Endodermal cell (in vitro differentiated cells): Measurements from ENCODE around the gene UCK1. TPM values are rescaled to one million over a fixed set of nuclear protein-coding genes. Genes with fewer than 3 reads are reported as not detected.

Experiments
- DNase-seq: peaks from one replicate; pipeline ENCODE4 v3.0.0-alpha.2; 2017
- H3K27ac ChIP-seq: 2 replicates; pipeline ENCODE4 v1.5.1; 2013; ENCODE audit warnings: mild to moderate bottlenecking, low read depth, low read length, moderate library complexity
- H3K27me3 ChIP-seq: 2 replicates; pipeline ENCODE4 v1.6.1; 2013; ENCODE audit warnings: mild to moderate bottlenecking, low read length, moderate library complexity; ENCODE audit not compliant: insufficient read depth, control insufficient read depth, poor library complexity, severe bottlenecking
- H3K36me3 ChIP-seq: 2 replicates; pipeline ENCODE4 v1.7.0; 2013; ENCODE audit warnings: mild to moderate bottlenecking, low read length, moderate library complexity; ENCODE audit not compliant: control insufficient read depth, insufficient read depth
- H3K4me1 ChIP-seq: one replicate; pipeline ENCODE4 v1.7.0; 2013; ENCODE audit warnings: low read length; ENCODE audit not compliant: control insufficient read depth, insufficient read depth
- H3K4me3 ChIP-seq: 2 replicates; pipeline ENCODE4 v1.5.1; 2013; ENCODE audit warnings: mild to moderate bottlenecking, low read length, moderate library complexity
- H3K9ac ChIP-seq: 2 replicates; pipeline ENCODE4 v1.6.1; 2013; ENCODE audit warnings: mild to moderate bottlenecking, low read length, moderate library complexity; ENCODE audit not compliant: poor library complexity, severe bottlenecking; ENCODE audit errors: extremely low read depth
- H3K9me3 ChIP-seq: 2 replicates; pipeline ENCODE4 v1.6.1; 2013; ENCODE audit warnings: mild to moderate bottlenecking, low read length, moderate library complexity; ENCODE audit not compliant: control insufficient read depth
- H3K27ac Mint-ChIP-seq: 2 replicates; pipeline ENCODE4 v1.8.0; 2020; ENCODE audit warnings: mixed read lengths
- H3K27me3 Mint-ChIP-seq: 2 replicates; pipeline ENCODE4 v1.8.0; 2021; ENCODE audit warnings: mild to moderate bottlenecking, mixed read lengths; ENCODE audit not compliant: insufficient read depth
- H3K36me3 Mint-ChIP-seq: 2 replicates; pipeline ENCODE4 v1.8.0; 2020; ENCODE audit warnings: low read depth, mixed read lengths
- H3K4me1 Mint-ChIP-seq: 2 replicates; pipeline ENCODE4 v1.8.0; 2020; ENCODE audit warnings: mixed read lengths
- H3K4me3 Mint-ChIP-seq: 2 replicates; pipeline ENCODE4 v1.8.0; 2020; ENCODE audit warnings: mild to moderate bottlenecking, moderate library complexity, mixed read lengths
- H3K9me3 Mint-ChIP-seq: 2 replicates; pipeline ENCODE4 v1.8.0; 2020; ENCODE audit warnings: mild to moderate bottlenecking, mixed read lengths
- CTCF ChIP-seq: fragments of 200-600 bp; sonication (generic); conservative IDR thresholded peaks from 2 replicates; pipeline ENCODE4 v1.5.0; 2021; ENCODE audit warnings: antibody characterized with exemption, mild to moderate bottlenecking
- WGBS, 2 experiments: methylation state at CpG; one replicate each; pipeline versions ENCODE4 v1.1.5 to v1.1.7; 2013; ENCODE audit warnings: missing lambda C conversion rate in 2 of 2, mixed read lengths in 1 of 2; ENCODE audit not compliant: insufficient coverage in 1 of 2, insufficient read length in 1 of 2; 5-methylcytosine and 5-hydroxymethylcytosine counted together
- total RNA-seq, 2 donors: library from RNA; stranded (reverse); fragmentation: NEBNext Ultra II Directional in 1 of 2; extraction: Animal tissue kit (Norgen Biotek cat#: 25700) in 1 of 2; gene quantifications; 2 replicates in 1 of 2; 3 replicates in 1 of 2; pipeline ENCODE4 v1.2.1, GENCODE V29; 2021

The UCK1 gene
- total RNA-seq, 2 donors from 2014 or later: 37.9 to 42.9 TPM

- no peaks in the 10 kb centered on the region for H3K27me3 ChIP-seq
- H3K9ac ChIP-seq: no peak overlapping the region
- Mint-ChIP-seq H3K36me3 (peaks cover 40% of the 10 kb centered on the region), H3K27ac (no peak overlapping the region), H3K4me1 (peaks cover 5% of the 10 kb centered on the region), H3K4me3 (no peak overlapping the region), H3K27me3 (no peaks in the 10 kb centered on the region), H3K9me3 (peaks cover 39% of the 10 kb centered on the region)
- no peaks in the 10 kb centered on the region for H3K36me3 ChIP-seq
- H3K4me1 ChIP-seq: no peaks in the 10 kb centered on the region
- H3K27ac ChIP-seq: no peak overlapping the region
- H3K4me3 ChIP-seq: no peak overlapping the region
- WGBS, 2 experiments: 100% methylated on average over 3 of the region's 3 CpGs; no CpG with 5 or more reads in 1 of the 2 experiments
- H3K9me3 ChIP-seq: peaks cover 7% of the 10 kb centered on the region
- DNase-seq: no peak
- TF ChIP-seq CTCF: no peak
Observed at GRCh38 chr9:131566158-131566557, 35.1 kb upstream of the UCK1 start.

GRCh38 chr9:131565369-131565768 lies 34.3 kb upstream of the UCK1 start:
- H3K9me3 Mint-ChIP-seq: peaks cover 45% of the 10 kb centered on the region
- Histone ChIP-seq H3K9me3 (peaks cover 12% of the 10 kb centered on the region), H3K27me3 (no peaks in the 10 kb centered on the region), H3K9ac (no peak overlapping the region), H3K4me1 (no peaks in the 10 kb centered on the region), H3K27ac (no peak overlapping the region), H3K36me3 (no peaks in the 10 kb centered on the region), H3K4me3 (no peak overlapping the region)
- H3K4me1 Mint-ChIP-seq: peaks cover 5% of the 10 kb centered on the region
- no peaks in the 10 kb centered on the region for H3K27me3 Mint-ChIP-seq
- H3K4me3 Mint-ChIP-seq: no peak overlapping the region
- WGBS, 2 experiments: 91% methylated on average over 5 of the region's 5 CpGs; no CpG with 5 or more reads in 1 of the 2 experiments
- no peak for TF ChIP-seq CTCF
- peaks cover 41% of the 10 kb centered on the region for H3K36me3 Mint-ChIP-seq
- no peak overlapping the region for H3K27ac Mint-ChIP-seq
- no peak for DNase-seq

- Mint-ChIP-seq H3K36me3 (peaks cover 48% of the 10 kb centered on the region), H3K9me3 (peaks cover 49% of the 10 kb centered on the region), H3K4me1 (peaks cover 5% of the 10 kb centered on the region), H3K27me3 (no peaks in the 10 kb centered on the region), H3K4me3 (no peak overlapping the region), H3K27ac (peak overlapping the region; percentile 85)
- H3K9ac ChIP-seq: no peak overlapping the region
- DNase-seq: peak; percentile 40
- no peak overlapping the region for H3K27ac ChIP-seq
- H3K36me3 ChIP-seq: no peaks in the 10 kb centered on the region
- H3K9me3 ChIP-seq: peaks cover 17% of the 10 kb centered on the region
- H3K27me3 ChIP-seq: no peaks in the 10 kb centered on the region
- no peak for TF ChIP-seq CTCF
- no peaks in the 10 kb centered on the region for H3K4me1 ChIP-seq
- 75 to 90% methylated on average over 5 to 8 of the region's 9 CpGs for WGBS, 2 experiments
- H3K4me3 ChIP-seq: no peak overlapping the region
Observed at GRCh38 chr9:131562032-131562959, 31.2 kb upstream of the UCK1 start.
